GM23338 (cell line): ENCODE results near the gene RAB17. TPM values are rescaled to one million over a fixed set of nuclear protein-coding genes. Genes with fewer than 3 reads are reported as not detected.

Experiments used
- ATAC-seq: fragments of 200-7000 bp; cut with Tn5 transposase; 3 replicates; pipeline ENCODE4 v1.9.1; 2020
- DNase-seq: peaks from one replicate; pipeline ENCODE4 v3.0.0-alpha.2; 2015; ENCODE audit warnings: low spot score
- H2AFZ ChIP-seq: fragments of 200-600 bp; sonication (generic); 2 replicates; pipeline ENCODE4 v1.8.0; 2016; ENCODE audit warnings: antibody characterized with exemption, mild to moderate bottlenecking, moderate library complexity
- H3F3A ChIP-seq: fragments of 200-600 bp; sonication (generic); replicated peaks from 2 replicates; pipeline ENCODE4 v1.8.0; 2017; ENCODE audit warnings: antibody characterized with exemption, mixed run types, low read depth
- H3K27ac ChIP-seq: fragments of 200-600 bp; sonication (generic); 2 replicates; pipeline ENCODE4 v1.6.1; 2016; ENCODE audit warnings: low read depth
- H3K27me3 ChIP-seq: fragments of 200-600 bp; sonication (generic); 2 replicates; pipeline ENCODE4 v1.8.0; 2016; ENCODE audit warnings: mild to moderate bottlenecking, mixed run types, moderate library complexity; ENCODE audit not compliant: insufficient read depth
- H3K36me3 ChIP-seq: fragments of 200-600 bp; sonication (generic); 2 replicates; pipeline ENCODE4 v1.8.0; 2016; ENCODE audit warnings: mild to moderate bottlenecking; ENCODE audit not compliant: insufficient read depth
- H3K4me1 ChIP-seq: fragments of 200-600 bp; sonication (generic); 2 replicates; pipeline ENCODE4 v1.8.0; 2016; ENCODE audit warnings: mild to moderate bottlenecking, moderate library complexity; ENCODE audit not compliant: insufficient read depth
- H3K4me2 ChIP-seq: fragments of 200-600 bp; sonication (generic); 2 replicates; pipeline ENCODE4 v1.7.1; 2017; ENCODE audit warnings: mixed run types
- H3K4me3 ChIP-seq: fragments of 200-600 bp; sonication (generic); 2 replicates; pipeline ENCODE4 v1.6.1; 2016; ENCODE audit warnings: mixed run types
- H3K79me2 ChIP-seq: fragments of 200-600 bp; sonication (generic); replicated peaks from 2 replicates; pipeline ENCODE4 v1.8.0; 2017; ENCODE audit warnings: mild to moderate bottlenecking; ENCODE audit not compliant: insufficient read depth
- H3K9me2 ChIP-seq: fragments of 200-600 bp; sonication (generic); 2 replicates; pipeline ENCODE4 v1.8.0; 2017; ENCODE audit not compliant: insufficient read depth
- H4K20me1 ChIP-seq: fragments of 200-600 bp; sonication (generic); replicated peaks from 2 replicates; pipeline ENCODE4 v1.8.0; 2017; ENCODE audit warnings: mild to moderate bottlenecking; ENCODE audit not compliant: insufficient read depth
- H3K27ac Mint-ChIP-seq: 2 replicates; pipeline ENCODE4 v1.8.0; 2020; ENCODE audit warnings: inconsistent platforms, mild to moderate bottlenecking, moderate library complexity, mixed read lengths
- H3K27me3 Mint-ChIP-seq: 3 replicates; pipeline ENCODE4 v1.8.0; 2022; ENCODE audit warnings: low read depth, mild to moderate bottlenecking, moderate library complexity, mixed read lengths, inconsistent platforms; ENCODE audit not compliant: insufficient read depth, poor library complexity
- H3K36me3 Mint-ChIP-seq: 3 replicates; pipeline ENCODE4 v1.8.0; 2021; ENCODE audit warnings: low read depth, mild to moderate bottlenecking, inconsistent platforms, moderate library complexity, mixed read lengths
- H3K4me1 Mint-ChIP-seq: 3 replicates; pipeline ENCODE4 v1.8.0; 2020; ENCODE audit warnings: mild to moderate bottlenecking, inconsistent platforms, mixed read lengths
- H3K4me3 Mint-ChIP-seq: 3 replicates; pipeline ENCODE4 v1.8.0; 2021; ENCODE audit warnings: moderate library complexity, mild to moderate bottlenecking, inconsistent platforms, mixed read lengths
- H3K9me3 Mint-ChIP-seq: 3 replicates; pipeline ENCODE4 v1.8.0; 2020; ENCODE audit warnings: moderate library complexity, mild to moderate bottlenecking, inconsistent platforms, mixed read lengths
- CREB1 ChIP-seq: fragments of 250-450 bp; sonication (Bioruptor Pico); IDR thresholded peaks from 2 replicates; pipeline ENCODE4 v1.5.0; 2020; ENCODE audit warnings: low read depth, mild to moderate bottlenecking, moderate library complexity
- EZH2 ChIP-seq: fragments of 200-600 bp; sonication (generic); IDR thresholded peaks from one replicate; pipeline ENCODE4 v1.8.0; 2017; ENCODE audit warnings: antibody characterized with exemption, mild to moderate bottlenecking, low read depth; ENCODE audit not compliant: unreplicated experiment
- EZH2phosphoT487 ChIP-seq: fragments of 200-600 bp; sonication (generic); IDR thresholded peaks from one replicate; pipeline ENCODE4 v1.8.1; 2018; ENCODE audit warnings: antibody characterized with exemption; ENCODE audit not compliant: unreplicated experiment
- NANOG ChIP-seq: IDR thresholded peaks from 2 replicates; pipeline ENCODE4 v1.6.1; 2016; ENCODE audit warnings: antibody characterized with exemption, borderline replicate concordance
- STAT1 ChIP-seq: IDR thresholded peaks from one replicate; pipeline ENCODE4 v1.6.1; 2016; ENCODE audit warnings: antibody characterized with exemption; ENCODE audit not compliant: unreplicated experiment
- ZNF114 ChIP-seq: fragments of 250-450 bp; sonication (Bioruptor Pico); IDR thresholded peaks from 2 replicates; pipeline ENCODE4 v1.5.0; 2020; ENCODE audit warnings: mild to moderate bottlenecking, moderate library complexity
- polyA plus RNA-seq: library from polyadenylated mRNA; unstranded; fragments of >200 nt; fragmentation: Nextera tagmentation; extraction: Ambion mirVana; gene quantifications from 2 replicates; pipeline ENCODE4 v1.2.1, GENCODE V29; 2016
- total RNA-seq: library from RNA; depleted of rRNA; stranded (reverse); fragments of >200 nt; shearing (Covaris generic); gene quantifications from 2 replicates; pipeline ENCODE4 v1.2.3, GENCODE V29; 2014
- TF ChIP-seq, protein P1 (sequence below): IDR thresholded peaks from 2 replicates; pipeline ENCODE4 v1.6.1; 2016; ENCODE audit warnings: antibody characterized with exemption
- TF ChIP-seq, protein P2 (sequence below): IDR thresholded peaks from one replicate; pipeline ENCODE4 v1.6.1; 2018; ENCODE audit warnings: antibody characterized with exemption; ENCODE audit not compliant: unreplicated experiment

RAB17 gene
- total and polyA plus RNA-seq, 2 experiments from 2014 or later = 22.4 to 26.9 TPM

DNA sequence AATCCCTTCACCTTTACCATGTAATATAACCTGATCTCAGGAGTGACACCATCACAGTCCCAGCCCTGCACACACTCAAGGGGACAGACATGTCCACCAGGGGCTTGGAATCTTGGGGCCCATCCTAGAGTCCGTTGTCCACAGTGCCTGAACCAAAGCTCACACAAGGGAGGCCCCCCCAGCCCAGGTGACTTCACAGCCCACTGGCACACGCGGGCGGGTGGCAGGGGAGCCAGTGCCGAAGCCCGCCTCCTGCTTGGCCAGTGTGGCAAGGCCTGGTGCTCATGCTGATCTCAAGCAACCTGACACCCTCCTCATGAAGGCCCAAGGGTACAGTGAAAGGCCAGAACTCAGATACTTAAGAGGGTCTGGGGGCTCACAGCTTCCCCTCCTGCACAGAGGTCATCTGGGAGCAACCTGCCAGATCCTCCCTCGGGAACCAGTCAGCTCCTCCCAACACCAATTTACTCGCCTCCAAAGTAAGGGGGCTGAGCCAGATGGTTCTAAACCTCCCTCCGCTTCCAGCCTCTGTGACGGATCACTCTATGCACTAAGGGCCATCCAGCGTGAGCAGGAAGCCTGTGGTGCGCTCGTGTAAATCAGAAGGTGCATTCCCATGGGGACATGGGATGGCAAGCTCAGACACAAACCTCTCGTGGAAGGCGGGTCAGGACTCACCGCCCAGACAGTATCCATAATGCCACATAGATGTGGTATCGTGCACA is 3.2 kb upstream of the RAB17 start (continued):
- TF ChIP-seq, protein P1, sequence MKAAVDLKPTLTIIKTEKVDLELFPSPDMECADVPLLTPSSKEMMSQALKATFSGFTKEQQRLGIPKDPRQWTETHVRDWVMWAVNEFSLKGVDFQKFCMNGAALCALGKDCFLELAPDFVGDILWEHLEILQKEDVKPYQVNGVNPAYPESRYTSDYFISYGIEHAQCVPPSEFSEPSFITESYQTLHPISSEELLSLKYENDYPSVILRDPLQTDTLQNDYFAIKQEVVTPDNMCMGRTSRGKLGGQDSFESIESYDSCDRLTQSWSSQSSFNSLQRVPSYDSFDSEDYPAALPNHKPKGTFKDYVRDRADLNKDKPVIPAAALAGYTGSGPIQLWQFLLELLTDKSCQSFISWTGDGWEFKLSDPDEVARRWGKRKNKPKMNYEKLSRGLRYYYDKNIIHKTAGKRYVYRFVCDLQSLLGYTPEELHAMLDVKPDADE = no peak
- no peak for TF ChIP-seq NANOG

DNA sequence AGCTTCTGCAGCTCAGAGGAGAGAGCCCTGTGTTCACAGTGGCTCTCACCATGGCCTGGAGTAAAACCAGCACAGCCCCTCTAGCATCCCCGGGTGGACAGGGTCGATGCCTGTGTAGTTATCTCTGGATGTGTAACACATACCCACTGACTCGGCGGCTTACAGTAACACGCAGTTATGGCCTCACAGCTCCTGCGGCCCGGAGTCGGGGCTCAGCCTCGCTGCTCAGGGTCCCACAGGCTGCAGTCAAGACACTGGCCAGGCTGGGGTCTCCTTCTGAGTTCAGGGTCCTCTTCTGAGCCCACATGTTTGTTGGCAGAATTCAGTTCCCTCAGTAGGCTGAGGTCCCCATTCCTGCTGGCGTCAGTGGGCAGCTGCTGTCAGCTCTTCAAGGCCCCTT is 2.5 kb upstream of the RAB17 start:
- Mint-ChIP-seq H3K27me3 (peaks cover 13% of the 10 kb centered on the region), H3K4me3 (no peak overlapping the region), H3K27ac (no peak overlapping the region), H3K4me1 (peaks cover 70% of the 10 kb centered on the region), H3K36me3 (peaks cover 7% of the 10 kb centered on the region; the same call in 2 of the 3 replicates), H3K9me3 (no peaks in the 10 kb centered on the region; the same call in 1 of the 3 replicates)
- Histone ChIP-seq H3K79me2 (peaks cover 17% of the 10 kb centered on the region), H3F3A (0 out of 2 replicates have a peak, but pooled peaks cover 9% of the 10 kb centered on the region), H3K27ac (no peak overlapping the region), H3K4me1 (peaks cover 42% of the 10 kb centered on the region), H2AFZ (no peak overlapping the region), H3K27me3 (no peaks in the 10 kb centered on the region), H4K20me1 (no peaks in the 10 kb centered on the region), H3K4me3 (no peak overlapping the region), H3K9me2 (no peaks in the 10 kb centered on the region), H3K36me3 (no peaks in the 10 kb centered on the region), H3K4me2 (no peak overlapping the region)
- TF ChIP-seq EZH2phosphoT487 = no peak
- TF ChIP-seq, protein P1 = no peak
- no peak for TF ChIP-seq EZH2
- no peak for TF ChIP-seq STAT1
- TF ChIP-seq CREB1 (CRISPR knock-in tag) = no peak
- DNase-seq (no peak), ATAC-seq (no peak)

DNA sequence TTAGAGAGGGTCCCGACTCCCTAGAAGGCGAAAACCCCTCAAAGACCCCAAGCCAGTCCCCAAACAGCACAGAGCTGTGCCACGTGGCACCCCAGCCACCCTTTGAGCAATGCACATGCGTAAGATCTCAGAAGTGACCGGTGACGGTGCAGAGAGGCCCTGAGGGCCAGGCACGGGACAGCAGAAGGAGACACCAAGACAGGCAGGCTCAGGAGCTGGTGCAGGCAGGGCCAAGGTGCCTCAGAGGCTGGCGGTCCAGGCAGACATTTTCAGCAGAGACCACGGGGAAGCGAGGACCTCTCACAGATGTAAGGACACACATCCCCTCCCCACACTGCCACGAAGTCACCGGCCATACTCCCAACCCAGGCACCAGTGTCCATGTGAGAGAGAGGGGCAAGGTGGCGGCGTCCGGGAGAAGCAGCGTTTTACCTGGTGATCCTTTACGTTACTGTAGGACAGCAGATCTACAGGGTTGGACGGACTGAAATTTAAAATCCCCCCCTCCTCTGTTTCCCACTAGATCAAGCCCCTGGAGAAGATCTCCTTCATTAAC is 2.0 kb upstream of the RAB17 start:
- Histone ChIP-seq H2AFZ (no peak overlapping the region), H3K36me3 (no peaks in the 10 kb centered on the region), H3K4me2 (no peak overlapping the region), H3K27ac (no peak overlapping the region), H3K4me3 (no peak overlapping the region), H3K79me2 (peaks cover 23% of the 10 kb centered on the region), H3F3A (0 out of 2 replicates have a peak, but pooled peaks cover 9% of the 10 kb centered on the region), H3K27me3 (no peaks in the 10 kb centered on the region), H4K20me1 (no peaks in the 10 kb centered on the region), H3K9me2 (no peaks in the 10 kb centered on the region), H3K4me1 (peaks cover 42% of the 10 kb centered on the region)
- H3K9me3 Mint-ChIP-seq = peaks cover 1% of the 10 kb centered on the region
- peaks cover 69% of the 10 kb centered on the region for H3K4me1 Mint-ChIP-seq
- no peak for DNase-seq
- no peak for ATAC-seq
- no peak overlapping the region for H3K4me3 Mint-ChIP-seq
- H3K27ac Mint-ChIP-seq = no peak overlapping the region
- peaks cover 12% of the 10 kb centered on the region for H3K36me3 Mint-ChIP-seq
- peaks cover 9% of the 10 kb centered on the region for H3K27me3 Mint-ChIP-seq
- TF ChIP-seq NANOG = no peak
- TF ChIP-seq ZNF114 (CRISPR knock-in tag) = no peak
- TF ChIP-seq, protein P2, sequence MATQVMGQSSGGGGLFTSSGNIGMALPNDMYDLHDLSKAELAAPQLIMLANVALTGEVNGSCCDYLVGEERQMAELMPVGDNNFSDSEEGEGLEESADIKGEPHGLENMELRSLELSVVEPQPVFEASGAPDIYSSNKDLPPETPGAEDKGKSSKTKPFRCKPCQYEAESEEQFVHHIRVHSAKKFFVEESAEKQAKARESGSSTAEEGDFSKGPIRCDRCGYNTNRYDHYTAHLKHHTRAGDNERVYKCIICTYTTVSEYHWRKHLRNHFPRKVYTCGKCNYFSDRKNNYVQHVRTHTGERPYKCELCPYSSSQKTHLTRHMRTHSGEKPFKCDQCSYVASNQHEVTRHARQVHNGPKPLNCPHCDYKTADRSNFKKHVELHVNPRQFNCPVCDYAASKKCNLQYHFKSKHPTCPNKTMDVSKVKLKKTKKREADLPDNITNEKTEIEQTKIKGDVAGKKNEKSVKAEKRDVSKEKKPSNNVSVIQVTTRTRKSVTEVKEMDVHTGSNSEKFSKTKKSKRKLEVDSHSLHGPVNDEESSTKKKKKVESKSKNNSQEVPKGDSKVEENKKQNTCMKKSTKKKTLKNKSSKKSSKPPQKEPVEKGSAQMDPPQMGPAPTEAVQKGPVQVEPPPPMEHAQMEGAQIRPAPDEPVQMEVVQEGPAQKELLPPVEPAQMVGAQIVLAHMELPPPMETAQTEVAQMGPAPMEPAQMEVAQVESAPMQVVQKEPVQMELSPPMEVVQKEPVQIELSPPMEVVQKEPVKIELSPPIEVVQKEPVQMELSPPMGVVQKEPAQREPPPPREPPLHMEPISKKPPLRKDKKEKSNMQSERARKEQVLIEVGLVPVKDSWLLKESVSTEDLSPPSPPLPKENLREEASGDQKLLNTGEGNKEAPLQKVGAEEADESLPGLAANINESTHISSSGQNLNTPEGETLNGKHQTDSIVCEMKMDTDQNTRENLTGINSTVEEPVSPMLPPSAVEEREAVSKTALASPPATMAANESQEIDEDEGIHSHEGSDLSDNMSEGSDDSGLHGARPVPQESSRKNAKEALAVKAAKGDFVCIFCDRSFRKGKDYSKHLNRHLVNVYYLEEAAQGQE = no peak
